ENCODE results near the gene ONECUT3. TPM values are rescaled to one million over a fixed set of nuclear protein-coding genes. Genes with fewer than 3 reads are reported as not detected.

Gene ONECUT3
- total RNA-seq, 4 donors from 2014 or later, result not detected

GRCh38 chr19:1718420-1719291 is 34.6 kb upstream of the ONECUT3 start:
- Histone ChIP-seq H3K4me3 (no peak overlapping the region), H3K9me3 (no peaks in the 10 kb centered on the region), H3K4me1 (peaks cover 0 to 9% (median 0%) of the 10 kb centered on the region in 4 donors), H3K27ac (no peak overlapping the region), H3K27me3 (peaks cover 0 to 96% of the 10 kb centered on the region in 2 donors), H3K36me3 (no peaks in the 10 kb centered on the region)
- 2 to 4% methylated on average over 38 to 39 of the region's 50 CpGs for WGBS, 2 donors
- no peak for DNase-seq (ENCODE audit: low spot score in 2 of 2)
- no peak for TF ChIP-seq CTCF (IDR thresholded peaks at IDR 0.05)
- no peak for TF ChIP-seq EP300 (IDR thresholded peaks at IDR 0.05)

- Histone ChIP-seq H3K36me3 (no peaks in the 10 kb centered on the region), H3K27ac (no peak overlapping the region), H3K9me3 (no peaks in the 10 kb centered on the region), H3K4me3 (no peak overlapping the region), H3K27me3 (peaks cover 0 to 91% of the 10 kb centered on the region in 2 donors), H3K4me1 (peaks cover 0 to 9% (median 0%) of the 10 kb centered on the region in 4 donors)
- TF ChIP-seq EP300 (IDR thresholded peaks at IDR 0.05) (no peak), POLR2A (IDR thresholded peaks at IDR 0.05) (no peak), CTCF (IDR thresholded peaks at IDR 0.05) (no peak)
- 74 to 76% methylated on average over 5 of the region's 5 CpGs for WGBS, 2 donors
- no peak for DNase-seq (ENCODE audit: low spot score in 2 of 2)
Observed at GRCh38 chr19:1719519-1719918, 33.8 kb upstream of the ONECUT3 start.

- WGBS, 2 donors, result 37 to 43% methylated on average over 14 of the region's 14 CpGs
- peaks cover 0 to 9% (median 0%) of the 10 kb centered on the region in 4 donors for H3K4me1 ChIP-seq
- no peak for DNase-seq (ENCODE audit: low spot score in 2 of 2)
- TF ChIP-seq EP300 (IDR thresholded peaks at IDR 0.05), result no peak
- no peak for TF ChIP-seq POLR2A (IDR thresholded peaks at IDR 0.05)
- TF ChIP-seq CTCF (IDR thresholded peaks at IDR 0.05), result no peak
- no peaks in the 10 kb centered on the region for H3K9me3 ChIP-seq
- no peak overlapping the region for H3K4me3 ChIP-seq
- H3K27ac ChIP-seq, result no peak overlapping the region
- no peaks in the 10 kb centered on the region for H3K36me3 ChIP-seq
- peaks cover 0 to 91% of the 10 kb centered on the region in 2 donors for H3K27me3 ChIP-seq
Observed at GRCh38 chr19:1720237-1720636, 33.1 kb upstream of the ONECUT3 start.

- TF ChIP-seq CTCF (IDR thresholded peaks at IDR 0.05) (no peak), POLR2A (IDR thresholded peaks at IDR 0.05) (no peak), EP300 (IDR thresholded peaks at IDR 0.05) (no peak)
- Histone ChIP-seq H3K27me3 (peaks cover 0 to 89% of the 10 kb centered on the region in 2 donors), H3K4me1 (peaks cover 0 to 12% (median 5%) of the 10 kb centered on the region in 4 donors), H3K27ac (no peak overlapping the region), H3K4me3 (peak overlapping the region in 3 of 4 donors; percentile 12 to 50 (median 15)), H3K9me3 (no peaks in the 10 kb centered on the region), H3K36me3 (no peaks in the 10 kb centered on the region)
- WGBS, 2 donors, result 15 to 16% methylated on average over 38 to 50 of the region's 90 CpGs
- DNase-seq (ENCODE audit: low spot score in 2 of 2), result peak in 1 of 2 donors; percentile 5
Observed at GRCh38 chr19:1725100-1726064, 27.9 kb upstream of the ONECUT3 start.
